Measurements from ENCODE around the gene PCK2. TPM values are rescaled to one million over a fixed set of nuclear protein-coding genes. Genes with fewer than 3 reads are reported as not detected.

The PCK2 gene
- total RNA-seq, 1 donor from 2014 or later, result 39.1 TPM

GRCh38 chr14:24150567-24150966 is 56.5 kb downstream of the PCK2 start:
- no peak for DNase-seq (ENCODE audit: low spot score)

GRCh38 chr14:24150993-24151392 is 56.9 kb downstream of the PCK2 start:
- DNase-seq (ENCODE audit: low spot score), result no peak

GRCh38 chr14:24151404-24152080 is 57.4 kb downstream of the PCK2 start:
- no peak for DNase-seq (ENCODE audit: low spot score)

Small RNA genes within 50 kb of the gene (microRNA-seq; reads per million reads assigned to microRNA genes)
- not detected for gene MIR7703 (ENCODE audit: borderline number of aligned reads)

Other genes starting within 250 kb of the PCK2 start
- gene DHRS4, start 140.5 kb upstream of the PCK2 start, total RNA-seq, result 19.2 TPM
- 18.9 TPM for gene DHRS4L2, start 105.4 kb upstream of the PCK2 start, total RNA-seq
- gene CARMIL3, start 42.3 kb upstream of the PCK2 start, total RNA-seq, result 0.61 TPM
- not detected for gene CPNE6, start 22.7 kb upstream of the PCK2 start, total RNA-seq
- gene DCAF11, start 20.5 kb downstream of the PCK2 start, total RNA-seq, result 31.7 TPM
- gene NRL, start 20.6 kb downstream of the PCK2 start, total RNA-seq, result 1.6 TPM
- gene FITM1, start 36.3 kb downstream of the PCK2 start, total RNA-seq, result 0.58 TPM
- 121 TPM for gene PSME1, start 41.9 kb downstream of the PCK2 start, total RNA-seq
- 15.5 TPM for gene EMC9, start 47.3 kb downstream of the PCK2 start, total RNA-seq
- gene PSME2, start 52.3 kb downstream of the PCK2 start, total RNA-seq, result 113 TPM
- gene RNF31, start 53.2 kb downstream of the PCK2 start, total RNA-seq, result 60.0 TPM
- gene IRF9, start 67.0 kb downstream of the PCK2 start, total RNA-seq, result 102 TPM
- gene REC8, start 77.8 kb downstream of the PCK2 start, total RNA-seq, result 31.5 TPM
- gene IPO4, start 94.5 kb downstream of the PCK2 start, total RNA-seq, result 46.3 TPM
- gene TM9SF1, start 101.1 kb downstream of the PCK2 start, total RNA-seq, result 51.0 TPM
- not detected for gene TSSK4, start 111.4 kb downstream of the PCK2 start, total RNA-seq
- 58.7 TPM for gene CHMP4A, start 119.2 kb downstream of the PCK2 start, total RNA-seq
- 10.3 TPM for gene MDP1, start 121.8 kb downstream of the PCK2 start, total RNA-seq
- 169 TPM for gene NEDD8, start 138.1 kb downstream of the PCK2 start, total RNA-seq
- gene GMPR2, start 138.6 kb downstream of the PCK2 start, total RNA-seq, result 46.5 TPM
- gene TINF2, start 148.3 kb downstream of the PCK2 start, total RNA-seq, result 73.3 TPM
- 0.77 TPM for gene TGM1, start 168.9 kb downstream of the PCK2 start, total RNA-seq
- gene RABGGTA, start 177.3 kb downstream of the PCK2 start, total RNA-seq, result 17.0 TPM
- gene DHRS1, start 205.5 kb downstream of the PCK2 start, total RNA-seq, result 19.0 TPM
- gene NOP9, start 205.5 kb downstream of the PCK2 start, total RNA-seq, result 23.4 TPM
- gene CIDEB, start 213.7 kb downstream of the PCK2 start, total RNA-seq, result 19.1 TPM
- gene LTB4R2, start 215.8 kb downstream of the PCK2 start, total RNA-seq, result 7.2 TPM
- gene LTB4R, start 217.2 kb downstream of the PCK2 start, total RNA-seq, result 11.9 TPM
- 59.6 TPM for gene ADCY4, start 240.8 kb downstream of the PCK2 start, total RNA-seq
- gene RIPK3, start 245.7 kb downstream of the PCK2 start, total RNA-seq, result 12.7 TPM